Right ventricle myocardium inferior (tissue), 1 donor: ENCODE measurements around the gene PRKACG. TPM values are rescaled to one million over a fixed set of nuclear protein-coding genes. Genes with fewer than 3 reads are reported as not detected.
A peak's percentile ranks its signal among the peaks of the same experiment; 100 is the strongest.
"Not testable (repeated sequence)": the region's sequence is repeated elsewhere in the genome, so short reads cannot be mapped to it uniquely, and the experiment has no call there.

ENCODE experiments used
- ATAC-seq: fragments of 200-7000 bp; cut with Tn5 transposase; one replicate; pipeline ENCODE4 v1.9.1; 2020; ENCODE audit warnings: mild to moderate bottlenecking, moderate library complexity
- DNase-seq: peaks from one replicate; pipeline ENCODE4 v3.0.0; 2021; ENCODE audit errors: missing footprints
- intact Hi-C: fragments of 100-400 bp; cut with DNase I; formaldehyde crosslinking; loops from one replicate; pipeline ENCODE4 v1.11.0; 2022
- long read RNA-seq: library from polyadenylated mRNA; unstranded; transcript quantifications from one replicate; pipeline ENCODE4 v2.0.0, GENCODE V29; 2021
- total RNA-seq: library from RNA; stranded (reverse); fragmentation: NEBNext Ultra II Directional; extraction: Animal tissue kit (Norgen Biotek cat#: 25700); gene quantifications from one replicate; pipeline ENCODE4 v1.2.1, GENCODE V29; 2021
- donor health status: DM: no; HTN: yes; CAD: no; lungs with severe emphysema.

The PRKACG gene
- not detected for total RNA-seq
- long read RNA-seq = 0 reads

- DNase-seq (no peak), ATAC-seq (no peak)
- intact Hi-C loops = no loop called here
Measured at GRCh38 chr9:69014013-69014412, at the start of gene PRKACG. PRKACG (minus strand) TSS chr9:69014113; CDS start chr9:69014092, 21 bp downstream.

DNA sequence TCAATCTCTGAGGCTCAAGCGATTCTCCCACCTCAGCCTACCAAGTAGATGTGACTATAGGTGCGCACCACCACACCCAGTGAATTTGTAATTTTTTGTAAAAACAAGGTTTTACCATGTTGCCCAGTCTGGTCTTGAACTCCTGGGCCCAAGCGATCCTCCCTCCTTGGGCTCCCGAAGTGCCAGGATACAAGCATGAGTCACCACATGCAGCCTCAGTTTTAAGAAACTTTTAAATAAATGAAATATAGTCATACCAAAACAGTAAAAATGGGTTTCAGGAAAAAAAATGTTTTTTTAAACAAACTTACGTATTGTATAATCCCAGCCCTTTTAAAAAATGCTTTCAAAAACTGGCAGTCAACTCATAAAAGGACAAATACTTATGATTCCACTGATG, 48.3 kb upstream of the PRKACG start:
- intact Hi-C loops = no loop called here
- DNase-seq (no peak), ATAC-seq (no peak)

DNA sequence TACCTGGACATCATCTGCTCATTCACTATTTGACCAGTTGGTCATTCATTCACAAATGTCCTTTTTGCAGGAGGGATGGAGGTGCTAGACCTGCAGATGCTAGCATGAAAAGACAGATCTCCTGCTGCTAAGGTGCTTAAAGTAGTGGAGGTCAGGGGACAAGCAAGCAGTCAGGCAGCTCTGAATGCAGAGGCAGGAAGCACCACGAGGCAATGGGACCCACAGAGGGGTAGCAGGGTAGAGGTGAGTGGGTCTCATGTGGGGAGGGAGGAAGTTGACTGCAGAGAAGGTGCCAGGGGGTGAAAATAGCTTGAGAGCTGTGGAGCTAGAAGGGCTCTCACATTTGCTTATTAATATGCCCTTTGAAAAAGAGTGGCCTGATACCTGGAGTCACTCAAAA, 46.9 kb upstream of the PRKACG start:
- intact Hi-C loops = no loop called here
- DNase-seq (no peak), ATAC-seq (no peak)

DNA sequence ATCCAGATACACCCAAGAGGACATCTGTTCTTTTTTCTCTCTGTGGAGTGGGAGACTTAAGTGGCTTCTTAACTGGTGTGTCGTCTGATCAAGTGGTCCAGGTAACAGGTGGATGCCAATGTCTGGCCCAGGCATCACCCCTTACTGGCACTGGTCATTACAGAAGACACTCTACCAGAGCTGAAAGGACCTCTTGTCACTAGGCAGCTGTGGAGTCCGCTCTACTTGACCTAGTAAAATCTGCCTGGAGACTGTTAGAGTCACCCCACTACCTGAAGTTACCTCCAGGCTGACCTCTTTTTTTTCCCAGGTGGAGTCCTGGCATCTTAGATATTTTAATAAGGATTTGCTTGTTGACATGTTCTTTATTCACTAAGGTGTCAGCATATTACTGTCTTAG, 44.2 kb upstream of the PRKACG start:
- DNase-seq = no peak
- intact Hi-C loops = loop anchor here (10.0 kb wide), 1 partner anchor 487 kb away; no protein-coding TSS in a partner anchor
- ATAC-seq = no peak

GRCh38 chr9:69056191-69056815, 42.4 kb upstream of the PRKACG start:
- ATAC-seq (no peak), DNase-seq (no peak)
- intact Hi-C loops = loop anchor here (10.0 kb wide), 1 partner anchor 488 kb away; no protein-coding TSS in a partner anchor

DNA sequence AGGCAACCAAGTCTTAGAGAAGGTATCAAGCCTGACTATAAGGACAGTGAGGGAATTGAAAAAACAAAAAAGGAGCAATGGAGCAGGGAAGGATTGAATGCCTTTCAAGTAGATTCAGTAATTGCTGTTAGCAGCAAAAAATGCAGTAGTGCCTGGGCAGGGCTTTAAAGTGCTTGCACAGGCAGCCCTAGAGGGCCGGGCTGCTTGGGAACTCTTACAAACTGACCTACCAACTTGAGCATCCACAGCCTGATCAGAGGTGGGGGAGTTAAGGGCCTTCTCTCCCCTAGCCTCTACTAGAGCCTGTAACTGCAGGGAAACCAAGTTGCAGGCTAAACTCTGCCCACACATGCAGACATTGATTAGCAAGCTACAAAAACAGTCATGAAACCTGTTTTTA, 41.1 kb upstream of the PRKACG start:
- intact Hi-C loops = loop anchor here (1.0 to 10.0 kb wide), 3 partner anchors 68 to 490 kb away; no protein-coding TSS in a partner anchor
- no peak for DNase-seq
- no peak for ATAC-seq

- DNase-seq, ATAC-seq: not testable (repeated sequence)
- intact Hi-C loops = loop anchor here (10.0 kb wide), 1 partner anchor 494 kb away; no protein-coding TSS in a partner anchor
Measured at GRCh38 chr9:69050936-69051335, 37.0 kb upstream of the PRKACG start.

- ATAC-seq = no peak
- no peak for DNase-seq
- intact Hi-C loops = no loop called here
Measured at GRCh38 chr9:69049094-69049493, 35.2 kb upstream of the PRKACG start.

GRCh38 chr9:69047371-69047770, 33.5 kb upstream of the PRKACG start:
- DNase-seq (no peak), ATAC-seq (no peak)
- intact Hi-C loops = no loop called here

GRCh38 chr9:69046723-69047122, 32.8 kb upstream of the PRKACG start:
- intact Hi-C loops = no loop called here
- DNase-seq (no peak), ATAC-seq (peak; percentile 62)

DNA sequence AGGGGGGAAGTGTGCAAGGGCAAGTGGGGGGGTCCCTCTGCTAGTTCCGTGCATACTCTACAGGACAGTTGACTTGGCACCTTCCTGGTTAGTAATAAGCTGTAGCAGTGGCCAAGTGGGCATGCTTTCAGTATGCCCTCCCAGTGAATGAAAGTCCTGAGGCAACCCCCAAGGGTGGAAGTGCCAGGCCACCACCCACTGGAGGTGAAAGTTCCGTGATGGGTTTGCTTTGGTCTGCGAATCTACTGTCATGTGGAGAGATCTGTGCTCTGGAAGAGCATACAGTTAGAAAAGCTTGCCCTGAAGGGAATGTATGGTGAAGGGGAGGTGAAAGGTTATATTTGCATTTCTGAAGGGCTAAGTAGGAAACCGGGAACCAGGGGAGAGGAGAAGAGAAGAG, 31.9 kb upstream of the PRKACG start:
- ATAC-seq = no peak
- intact Hi-C loops = no loop called here
- DNase-seq = no peak

- intact Hi-C loops = no loop called here
- DNase-seq (no peak), ATAC-seq (peak; percentile 35)
Measured at GRCh38 chr9:69044240-69045219, 30.6 kb upstream of the PRKACG start.

DNA sequence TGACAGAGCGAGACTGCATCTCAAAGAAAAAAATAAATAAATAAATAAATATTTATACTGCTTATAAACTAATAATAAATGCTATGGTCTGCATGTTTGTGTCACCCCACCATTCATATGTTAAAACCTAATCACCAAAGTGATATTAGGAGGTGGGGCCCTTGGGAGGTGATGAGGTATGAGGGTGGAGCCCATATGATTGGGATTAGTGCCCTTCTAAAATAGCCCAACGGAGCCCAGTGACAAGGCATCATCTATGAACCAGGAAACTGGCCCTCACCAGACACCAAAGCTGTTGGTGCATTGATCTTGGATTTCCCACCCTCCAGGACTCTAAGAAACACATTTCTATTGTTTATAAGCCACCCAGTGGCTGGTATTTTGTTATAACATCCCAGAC, 26.7 kb upstream of the PRKACG start:
- DNase-seq (no peak), ATAC-seq (no peak)
- intact Hi-C loops = no loop called here

- intact Hi-C loops = loop anchor here (10.0 kb wide), 2 partner anchors 288 to 718 kb away; partner anchors contain the start of gene ENTREP1
- DNase-seq (no peak), ATAC-seq (no peak)
Measured at GRCh38 chr9:69036799-69037198, 22.9 kb upstream of the PRKACG start.

DNA sequence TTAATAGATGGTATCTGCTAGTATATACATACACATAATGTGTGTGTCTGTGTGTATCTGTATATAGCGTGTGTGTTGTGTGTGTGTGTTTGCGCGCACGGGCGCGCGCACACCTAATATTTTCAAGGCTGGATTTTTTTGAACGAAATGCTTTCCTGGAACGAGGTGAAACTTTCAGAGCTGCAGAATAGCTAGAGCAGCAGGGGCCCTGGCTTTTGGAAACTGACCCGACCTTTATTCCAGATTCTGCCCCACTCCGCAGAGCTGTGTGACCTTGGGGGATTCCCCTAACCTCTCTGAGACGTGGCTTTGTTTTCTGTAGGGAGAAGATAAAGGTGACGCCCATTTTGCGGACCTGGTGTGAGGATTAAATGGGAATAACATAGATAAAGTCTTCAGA, 22.4 kb upstream of the PRKACG start:
- intact Hi-C loops = loop anchor here (10.0 kb wide), 2 partner anchors 288 to 718 kb away; partner anchors contain the start of gene ENTREP1
- ATAC-seq (no peak), DNase-seq (no peak)

DNA sequence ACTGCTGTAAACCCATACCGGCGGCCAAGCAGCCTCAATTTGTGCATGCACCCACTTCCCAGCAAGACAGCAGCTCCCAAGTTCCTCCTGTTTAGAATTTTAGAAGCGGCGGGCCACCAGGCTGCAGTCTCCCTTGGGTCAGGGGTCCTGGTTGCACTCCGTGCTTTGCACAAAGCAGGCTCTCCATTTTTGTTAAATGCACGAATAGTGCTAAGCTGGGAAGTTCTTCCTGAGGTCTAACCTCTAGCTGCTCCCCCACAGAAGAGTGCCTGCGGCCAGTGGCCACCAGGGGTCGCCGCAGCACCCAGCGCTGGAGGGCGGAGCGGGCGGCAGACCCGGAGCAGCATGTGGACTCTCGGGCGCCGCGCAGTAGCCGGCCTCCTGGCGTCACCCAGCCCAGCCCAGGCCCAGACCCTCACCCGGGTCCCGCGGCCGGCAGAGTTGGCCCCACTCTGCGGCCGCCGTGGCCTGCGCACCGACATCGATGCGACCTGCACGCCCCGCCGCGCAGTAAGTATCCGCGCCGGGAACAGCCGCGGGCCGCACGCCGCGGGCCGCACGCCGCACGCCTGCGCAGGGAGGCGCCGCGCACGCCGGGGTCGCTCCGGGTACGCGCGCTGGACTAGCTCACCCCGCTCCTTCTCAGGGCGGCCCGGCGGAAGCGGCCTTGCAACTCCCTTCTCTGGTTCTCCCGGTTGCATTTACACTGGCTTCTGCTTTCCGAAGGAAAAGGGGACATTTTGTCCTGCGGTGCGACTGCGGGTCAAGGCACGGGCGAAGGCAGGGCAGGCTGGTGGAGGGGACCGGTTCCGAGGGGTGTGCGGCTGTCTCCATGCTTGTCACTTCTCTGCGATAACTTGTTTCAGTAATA, 21.8 kb upstream of the PRKACG start, which contains the start of gene FXN:
FXN (plus strand) TSS at position 315 of the 871 bp plus-strand sequence; CDS start at position 346, 31 bp downstream.
- ATAC-seq = peak; percentile 96
- intact Hi-C loops = loop anchor here (10.0 kb wide), 2 partner anchors 289 to 719 kb away; partner anchors contain the start of gene ENTREP1
- peak; percentile 94 for DNase-seq

DNA sequence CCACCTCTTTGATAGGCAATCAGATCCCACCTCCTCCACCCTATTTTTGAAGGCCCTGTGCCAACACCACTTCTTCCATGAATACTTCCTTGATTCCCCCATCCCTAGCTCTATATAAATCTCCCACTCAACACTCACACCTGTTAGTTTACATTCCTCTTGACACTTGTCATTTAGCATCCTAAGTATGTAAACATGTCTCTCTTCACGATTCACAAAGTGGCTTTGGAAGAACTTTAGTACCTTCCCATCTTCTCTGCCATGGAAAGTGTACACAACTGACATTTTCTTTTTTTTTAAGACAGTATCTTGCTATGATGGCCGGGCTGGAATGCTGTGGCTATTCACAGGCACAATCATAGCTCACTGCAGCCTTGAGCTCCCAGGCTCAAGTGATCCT, 20.2 kb upstream of the PRKACG start:
- intact Hi-C loops = loop anchor here (10.0 kb wide), 2 partner anchors 291 to 721 kb away; partner anchors contain the start of gene ENTREP1
- DNase-seq = no peak
- ATAC-seq = no peak
